Stimulated activated CD4-positive, alpha-beta T cell treated with anti-CD3 and anti-CD28 coated beads, Interleukin-12 subunit alpha, Interleukin-12 subunit beta, amount 100 ng/mL, for 4 hours (primary cell): Measurements from ENCODE around the gene STAM2.
A peak's percentile ranks its signal among the peaks of the same experiment; 100 is the strongest.
"Not testable (repeated sequence)": the region's sequence is repeated elsewhere in the genome, so short reads cannot be mapped to it uniquely, and the experiment has no call there.

Experiments
- DNase-seq: peaks from one replicate; pipeline ENCODE4 v3.0.0-alpha.2; 2020

Gene STAM2

DNA sequence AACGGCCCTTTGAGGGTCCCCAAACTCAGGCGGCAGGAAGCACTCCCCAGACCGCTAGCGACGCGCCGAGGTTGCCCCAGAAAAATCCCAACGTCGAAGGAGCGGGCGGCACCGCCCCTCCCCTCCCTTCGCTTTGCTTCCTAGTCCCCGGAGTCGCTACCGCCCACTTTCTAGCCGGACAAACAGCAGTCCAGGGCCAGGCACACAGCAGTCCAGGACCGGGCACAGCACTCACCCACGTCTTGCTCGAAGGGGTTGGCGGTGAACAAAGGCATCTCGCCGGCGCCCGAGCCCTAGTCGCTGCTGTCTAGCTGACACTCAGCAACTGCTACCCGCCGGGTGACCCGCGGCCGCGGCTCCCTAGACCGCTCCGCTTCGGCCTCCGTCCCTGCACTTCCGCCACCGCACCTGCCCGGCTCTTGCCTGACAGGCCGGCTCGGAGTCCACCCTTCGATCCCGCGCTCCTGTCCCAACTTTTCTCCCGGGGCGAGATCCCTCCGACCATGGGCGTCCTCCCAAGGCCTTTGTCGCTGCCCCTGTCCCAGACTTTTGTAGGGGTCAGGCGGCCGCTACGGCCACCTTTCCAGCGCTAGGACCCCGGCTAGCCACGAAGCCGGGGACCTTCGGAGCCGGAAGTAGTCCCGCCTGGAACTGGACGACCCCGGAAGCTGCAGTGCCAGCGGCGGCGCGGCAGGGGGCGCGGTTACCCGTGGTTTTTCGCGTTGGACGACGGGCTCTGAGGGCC lies at the start of gene STAM2:
TSS of gene STAM2 (minus strand) at position 396 of the 745 bp plus-strand sequence. CDS start at position 275, 121 bp downstream.
- DNase-seq, result peak; percentile 93

DNA sequence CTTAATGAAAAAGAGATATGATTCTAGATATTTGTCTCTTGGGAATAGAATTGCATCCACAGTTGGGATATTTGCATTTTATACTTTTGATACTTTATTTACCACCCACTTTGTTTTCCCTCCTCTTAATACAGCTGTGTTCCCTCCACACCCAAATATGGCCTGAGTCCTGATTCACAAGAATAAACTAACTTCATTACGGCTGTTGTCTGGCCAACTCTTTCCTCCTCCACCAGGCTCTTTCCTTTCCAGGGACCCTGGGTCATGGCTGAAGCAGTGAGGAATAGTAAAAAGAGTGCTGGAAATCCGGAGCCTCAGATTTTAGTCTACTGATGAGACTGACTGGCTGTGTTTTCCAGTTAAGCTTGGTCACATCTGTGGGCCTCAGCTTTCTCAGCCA lies 48.4 kb upstream of the STAM2 start:
- DNase-seq, result no peak

DNA sequence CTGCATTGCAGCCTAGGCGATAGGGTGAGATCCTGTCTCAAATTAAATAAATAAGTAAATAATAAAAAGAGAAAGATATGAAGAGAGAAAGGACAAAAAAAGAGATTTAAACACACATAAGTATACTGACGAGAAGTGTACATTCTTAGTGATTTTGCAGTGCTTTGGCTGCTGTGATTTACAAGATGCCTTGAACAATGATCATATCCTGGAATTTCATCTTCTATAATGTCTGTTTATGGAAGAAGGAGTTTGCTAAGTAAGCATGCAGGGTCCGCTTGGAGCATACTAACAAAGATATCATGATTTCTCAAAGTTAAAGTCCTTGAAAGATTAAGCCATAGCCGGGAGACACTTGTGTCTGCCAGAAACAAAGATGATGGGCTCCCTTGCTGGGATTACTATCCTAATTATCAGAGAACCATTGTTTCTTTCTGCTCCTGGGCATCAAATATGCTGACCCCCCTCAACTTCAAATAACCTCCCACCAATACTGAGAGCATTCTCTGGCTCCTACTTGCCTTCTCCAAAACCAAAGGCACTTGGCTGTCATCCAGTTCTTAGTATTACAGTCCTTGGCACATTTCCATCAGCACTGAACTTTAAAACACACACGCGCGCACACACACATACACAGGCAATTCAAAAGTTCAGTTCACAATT lies 47.5 kb upstream of the STAM2 start:
- no peak for DNase-seq

DNA sequence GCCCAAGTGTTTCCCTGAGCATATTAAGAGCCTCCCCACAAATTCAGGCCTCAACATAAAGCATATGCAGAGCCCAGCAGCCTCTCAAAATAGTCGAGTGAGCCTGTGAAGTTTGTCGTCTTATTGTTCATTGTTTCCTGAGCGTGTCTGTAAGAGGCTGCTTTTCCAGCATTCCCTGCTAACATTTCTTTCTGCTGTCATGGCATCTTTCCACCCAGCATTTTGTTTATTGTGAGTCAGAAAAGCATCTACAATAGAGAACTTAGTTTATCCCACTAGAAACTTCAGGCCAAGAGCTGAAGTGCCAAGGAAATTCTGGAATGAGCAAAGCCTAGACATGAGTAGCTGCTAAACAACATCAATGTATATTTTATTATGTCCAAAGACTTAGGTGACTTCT lies 46.3 kb upstream of the STAM2 start:
- DNase-seq, result no peak

DNA sequence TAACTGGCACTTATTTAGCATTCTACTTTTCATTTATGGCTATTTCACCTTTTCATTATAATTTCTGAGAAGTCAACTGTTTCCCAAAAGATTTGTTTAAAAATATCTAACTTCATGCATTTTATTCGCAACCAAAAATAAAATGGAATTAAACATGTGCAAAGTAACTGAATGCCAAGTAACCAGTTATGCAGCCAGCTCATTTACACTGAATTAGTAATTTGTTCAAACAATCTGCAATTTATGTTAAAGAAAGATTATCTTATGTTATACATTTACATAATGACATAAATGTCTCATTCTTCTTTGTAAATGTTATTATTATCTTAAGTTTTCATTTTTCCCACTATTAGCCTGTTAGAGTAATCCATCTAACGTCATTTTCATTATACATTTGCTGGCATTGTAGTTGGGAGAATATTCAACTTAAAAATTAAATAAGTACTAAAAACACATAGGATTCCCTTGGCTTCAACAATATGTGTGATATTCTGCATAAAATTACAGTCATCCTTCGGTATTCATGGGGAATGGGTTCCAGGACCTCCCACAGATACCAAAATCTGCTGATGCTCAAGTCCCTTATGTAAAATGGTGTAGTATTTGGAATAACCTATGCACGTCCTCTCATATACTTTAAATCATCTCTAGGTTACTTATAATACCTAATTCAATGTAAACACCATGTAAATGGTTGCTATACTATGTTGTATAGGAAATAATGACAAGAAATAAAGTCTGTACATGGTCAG lies 43.7 kb upstream of the STAM2 start:
- DNase-seq, result no peak

DNA sequence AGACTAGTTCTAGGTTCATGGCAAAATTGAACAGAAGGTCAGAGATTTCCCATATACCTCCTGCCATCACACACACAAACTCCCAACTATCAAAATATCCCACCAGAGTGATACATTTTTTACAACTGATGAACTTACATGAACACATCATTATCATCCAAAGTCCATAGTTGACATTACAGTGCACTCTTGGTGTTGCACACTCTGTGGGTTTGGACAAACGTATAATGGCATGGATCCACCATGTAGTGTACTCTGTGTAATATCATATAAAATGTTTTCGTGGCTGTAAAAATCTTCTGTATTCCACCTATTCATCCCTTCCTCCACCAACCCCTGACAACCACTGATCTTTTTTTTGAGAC lies 25.9 kb upstream of the STAM2 start:
- no peak for DNase-seq

DNA sequence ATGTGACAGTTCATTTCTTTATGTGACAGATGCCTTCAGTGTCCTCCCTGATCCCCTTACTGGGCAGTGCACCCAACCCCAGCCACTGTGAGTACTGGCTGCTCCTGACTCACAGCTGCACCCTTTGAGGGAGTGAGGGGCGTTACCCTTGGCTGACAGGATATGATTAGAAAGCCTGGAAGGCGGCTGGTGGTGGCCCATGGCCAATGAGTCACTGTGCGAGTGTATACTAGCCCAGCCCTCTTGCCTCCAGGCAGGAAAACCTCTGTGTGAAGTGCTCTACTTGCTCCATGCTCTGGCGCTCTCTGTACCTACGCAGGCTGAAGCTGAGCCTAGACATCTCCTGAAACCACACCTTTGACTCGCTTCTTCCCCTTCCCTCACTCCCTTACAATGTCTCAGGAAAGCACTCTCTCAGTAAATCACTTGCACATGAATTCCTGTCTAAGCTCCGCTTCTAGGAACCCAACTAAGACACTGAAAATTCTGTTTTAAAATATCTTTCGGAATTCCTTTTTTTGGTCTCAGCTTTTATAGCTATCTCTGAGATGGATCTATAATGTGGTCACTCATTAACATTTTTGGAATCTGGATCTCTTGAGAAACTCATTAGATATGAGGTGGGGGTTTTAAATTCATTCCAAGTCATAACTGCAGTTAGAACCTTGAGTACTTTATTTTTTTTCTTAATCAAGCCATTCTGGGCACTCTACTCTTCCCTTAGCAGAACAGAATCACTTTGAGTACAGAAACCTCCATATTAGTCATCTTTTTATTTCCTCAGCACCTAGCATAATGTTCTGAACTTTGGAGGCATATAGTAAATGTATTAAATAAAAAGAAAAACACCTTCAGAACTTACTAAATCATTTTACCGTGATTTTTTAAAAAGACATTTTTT lies 25.3 kb upstream of the STAM2 start:
- no peak for DNase-seq

DNA sequence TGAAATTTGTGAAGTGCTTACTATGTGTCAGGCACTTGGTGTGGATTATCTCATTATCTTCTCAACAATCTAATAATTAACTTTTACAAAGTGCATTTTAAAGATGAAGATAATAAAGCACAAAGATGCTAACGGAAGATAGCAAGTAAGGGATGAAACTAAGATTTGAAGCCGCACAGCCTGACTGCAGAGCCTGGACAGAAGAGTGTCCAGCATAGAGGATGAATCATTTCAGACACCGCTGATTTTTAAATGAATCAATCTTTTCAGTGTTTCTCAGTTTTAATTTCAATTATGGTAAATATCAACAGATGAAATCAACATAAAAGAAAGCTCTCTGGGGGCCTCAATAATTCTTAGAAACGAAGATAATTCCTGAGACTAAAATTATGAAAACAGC lies 24.5 kb upstream of the STAM2 start:
- DNase-seq, result no peak

DNA sequence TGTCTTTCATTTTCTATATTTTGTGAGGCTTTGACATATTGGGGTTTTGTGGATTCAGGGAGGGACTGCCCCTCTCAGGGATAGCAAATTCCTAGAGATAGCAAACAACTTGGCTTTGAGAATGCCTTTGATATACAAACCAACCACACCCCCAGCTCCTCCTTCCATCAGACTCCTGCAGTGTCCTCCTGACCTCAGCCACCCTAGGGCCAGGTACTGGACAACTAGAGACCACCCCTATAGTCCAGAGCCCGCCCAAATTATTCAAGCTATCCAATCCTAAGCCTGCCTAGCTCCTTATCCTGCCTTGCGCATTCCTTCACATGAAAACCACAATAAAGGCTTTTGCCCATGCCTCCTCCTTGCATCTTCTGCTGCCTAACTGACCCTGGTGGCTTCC lies 22.9 kb upstream of the STAM2 start:
- DNase-seq, result no peak

DNA sequence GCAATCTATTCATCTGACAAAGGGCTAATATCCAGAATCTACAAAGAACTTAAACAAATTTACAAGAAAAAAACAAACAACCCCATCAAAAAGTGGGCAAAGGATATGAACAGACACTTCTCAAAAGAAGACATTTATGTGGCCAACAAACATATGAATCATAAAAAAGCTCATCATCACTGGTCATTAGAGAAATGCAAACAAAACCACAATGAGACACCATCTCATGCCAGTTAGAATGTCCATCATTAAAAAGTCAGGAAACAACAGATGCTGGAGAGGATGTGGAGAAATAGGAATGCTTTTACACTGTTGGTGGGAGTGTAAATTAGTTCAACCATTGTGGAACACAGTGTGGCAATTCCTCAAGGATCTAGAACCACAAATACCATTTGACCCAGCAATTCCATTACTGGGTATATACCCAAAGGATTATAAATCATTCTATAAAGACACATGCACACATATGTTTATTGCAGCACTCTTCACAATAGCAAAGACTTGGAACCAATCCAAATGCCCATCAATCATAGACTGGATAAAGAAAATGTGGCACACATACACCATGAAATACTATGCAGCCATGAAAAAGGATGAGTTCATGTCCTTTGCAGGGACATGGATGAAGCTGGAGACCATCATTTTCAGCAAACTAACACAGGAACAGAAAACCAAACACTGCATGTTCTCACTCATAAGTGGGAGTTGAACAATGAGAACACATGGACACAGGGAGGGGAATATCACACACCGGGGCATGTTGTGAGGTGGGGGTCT lies 22.1 kb upstream of the STAM2 start:
- not testable (repeated sequence) for DNase-seq

DNA sequence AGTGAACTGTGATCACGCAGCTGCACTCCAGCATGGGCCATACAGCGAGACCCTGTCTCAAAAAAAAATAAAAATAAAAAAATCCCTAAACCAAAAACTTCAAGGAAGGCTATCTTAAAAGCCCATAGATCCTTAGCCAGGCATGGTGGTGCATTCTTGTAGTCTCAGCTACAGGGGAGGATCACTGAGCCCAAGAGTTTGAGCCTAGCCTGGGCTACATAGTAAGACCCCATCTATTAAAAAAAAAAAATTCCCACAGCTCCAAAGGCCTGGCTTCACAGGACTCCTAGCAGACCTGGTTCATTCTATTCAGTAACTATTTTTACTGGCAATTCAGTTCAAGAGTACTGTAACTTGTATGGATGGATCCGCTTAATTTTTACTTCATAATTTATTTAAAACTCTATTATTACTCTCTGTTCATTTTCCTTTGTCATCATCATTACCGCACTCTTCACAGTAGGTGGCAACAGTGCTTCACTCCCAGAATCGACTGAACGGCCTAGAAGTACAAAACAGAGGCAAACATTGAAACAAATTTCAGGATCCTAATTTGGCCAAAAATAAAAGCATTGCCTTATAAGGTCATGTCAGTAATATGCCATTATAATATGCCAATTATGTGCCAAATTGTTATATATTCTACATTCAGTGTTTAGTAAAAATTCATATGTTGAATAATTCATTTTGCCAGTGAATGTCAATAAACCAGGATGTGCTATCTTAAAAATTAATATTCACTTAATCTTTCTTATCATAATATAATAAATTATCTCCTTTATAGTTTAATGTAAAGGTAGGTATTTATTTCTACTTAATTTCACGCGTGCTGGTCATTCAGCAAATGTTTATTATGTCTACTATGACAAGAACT lies 14.3 kb upstream of the STAM2 start:
- no peak for DNase-seq

DNA sequence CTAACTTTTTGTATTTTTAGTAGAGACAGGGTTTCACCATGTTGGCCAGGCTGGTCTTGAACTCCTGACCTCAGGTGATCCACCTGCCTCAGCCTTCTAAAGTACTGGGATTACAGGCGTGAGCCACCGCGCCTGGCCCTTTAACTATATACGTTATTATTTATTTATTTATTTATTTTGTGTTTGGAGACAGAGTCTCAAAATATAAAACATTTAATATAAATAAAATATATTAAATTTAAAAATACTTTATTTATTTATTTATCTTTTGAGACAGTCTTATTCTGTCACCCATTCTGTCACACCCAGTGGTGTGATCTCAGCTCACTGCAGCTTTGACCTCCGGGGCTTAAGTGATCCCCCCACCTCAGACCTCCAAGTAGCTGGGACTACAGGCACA lies 11.2 kb upstream of the STAM2 start:
- not testable (repeated sequence) for DNase-seq

DNA sequence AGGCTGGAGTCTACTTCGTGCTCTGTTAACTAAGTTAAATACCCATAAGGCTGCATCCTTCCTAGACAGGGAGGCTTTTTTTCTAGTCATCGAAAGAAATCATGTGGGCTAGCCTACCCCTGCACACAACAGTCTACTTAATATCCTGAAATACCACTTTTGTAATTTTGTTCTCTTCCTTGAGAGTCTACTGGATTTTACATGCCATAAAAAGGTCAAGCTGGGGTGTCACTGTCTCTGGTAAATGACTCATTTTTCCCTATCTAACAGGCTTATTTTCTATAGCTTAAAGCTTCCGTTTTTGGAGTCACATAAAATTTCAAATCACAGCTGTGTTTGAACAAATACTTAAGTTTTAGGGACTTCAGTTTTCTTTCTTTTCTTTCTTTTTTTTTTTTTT lies 10.7 kb upstream of the STAM2 start:
- no peak for DNase-seq

DNA sequence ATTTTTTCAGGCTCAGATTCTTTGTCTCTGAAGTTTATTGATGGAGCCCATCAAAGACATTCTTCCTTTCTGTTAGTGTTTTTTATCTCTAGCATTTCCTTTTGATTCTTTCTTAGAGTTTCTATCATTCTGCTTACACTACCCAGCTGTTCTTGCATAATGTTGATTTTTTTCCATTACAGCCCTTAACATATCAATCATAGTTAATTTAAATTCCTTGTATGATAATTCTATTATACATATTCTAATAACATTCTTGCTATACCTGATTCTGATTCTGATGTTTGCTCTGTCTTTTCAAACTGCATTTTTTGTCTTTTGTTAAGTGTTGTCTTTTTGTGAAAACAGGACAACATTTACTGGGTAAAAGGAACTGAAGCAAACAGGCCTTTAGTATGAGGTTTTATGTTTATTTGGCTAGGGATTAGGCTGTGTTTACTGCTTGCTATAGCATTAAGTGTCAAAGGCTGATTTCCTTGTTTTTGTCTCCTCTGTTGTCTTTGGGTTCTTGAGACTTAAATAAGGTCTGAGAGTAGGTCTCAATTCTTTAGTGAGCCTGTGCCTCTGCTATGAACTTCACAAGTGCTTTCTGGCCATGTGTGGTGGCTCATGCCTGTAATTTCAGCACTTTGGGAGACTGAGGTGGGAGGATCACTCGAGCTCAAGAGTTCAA lies 8.0 kb upstream of the STAM2 start:
- DNase-seq, result no peak

DNA sequence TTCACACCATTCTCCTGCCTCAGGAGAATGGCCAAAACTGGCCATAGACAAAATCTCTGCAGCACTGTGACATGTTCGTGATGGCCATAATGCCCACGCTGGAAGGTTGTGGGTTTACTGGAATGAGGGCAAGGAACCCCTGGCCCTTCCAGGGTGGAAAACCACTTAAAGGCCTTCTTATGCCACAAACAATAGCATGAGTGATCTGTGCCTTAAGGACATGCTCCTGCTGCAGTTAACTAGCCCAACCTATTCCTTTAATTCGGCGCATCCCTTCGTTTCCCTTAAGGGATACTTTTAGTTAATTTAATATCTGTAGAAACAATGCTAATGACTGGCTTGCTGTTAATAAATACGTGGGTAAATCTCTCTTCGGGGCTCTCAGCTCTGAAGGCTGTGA lies 2.1 kb upstream of the STAM2 start:
- DNase-seq, result not testable (repeated sequence)

DNA sequence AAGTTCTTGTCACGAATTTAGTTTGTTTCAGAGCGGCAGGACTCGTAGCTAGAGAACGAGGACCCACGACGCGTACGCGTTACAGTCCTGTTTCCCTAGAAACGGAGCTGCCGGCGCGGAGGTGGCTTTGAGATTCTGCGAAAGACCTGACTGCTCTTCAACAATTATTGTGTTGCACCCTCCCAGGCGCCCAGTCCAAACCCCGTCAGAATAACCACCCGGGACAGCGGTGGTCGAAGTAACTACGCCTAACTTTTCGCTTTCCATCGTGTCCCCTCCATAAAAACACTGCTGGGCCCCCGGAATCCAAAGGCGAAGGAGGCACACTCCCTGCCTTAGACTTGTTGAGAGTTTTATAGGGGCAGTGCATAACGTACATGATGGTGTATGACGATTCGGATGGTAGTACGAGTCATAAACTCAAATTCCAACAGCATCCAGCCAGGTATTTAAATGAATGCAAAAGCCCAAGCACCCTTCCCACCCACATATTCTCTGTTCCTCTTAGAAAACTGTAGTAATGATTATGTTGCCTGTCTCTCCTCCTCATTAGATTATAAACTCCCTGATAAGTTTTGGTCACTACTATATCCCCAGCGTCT lies 651 bp upstream of the STAM2 start:
- no peak for DNase-seq

DNA sequence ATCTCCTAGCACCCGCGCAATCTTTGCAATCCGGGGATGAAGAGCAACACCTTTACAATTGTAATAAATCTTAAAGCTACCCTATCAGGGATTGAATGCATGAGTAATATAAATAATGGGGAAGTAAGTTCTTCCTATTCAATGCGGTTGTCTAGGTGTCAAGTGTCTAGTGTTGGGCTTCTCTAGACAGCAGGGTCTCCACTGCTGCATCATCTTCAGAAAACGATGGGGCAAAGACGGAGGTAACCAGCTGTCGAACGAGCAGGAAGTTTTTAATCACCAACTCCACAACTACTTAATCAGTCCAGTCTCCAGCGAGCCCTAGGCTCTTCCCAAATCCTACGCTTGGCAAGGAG lies 573 bp downstream of the STAM2 start:
- DNase-seq, result no peak

DNA sequence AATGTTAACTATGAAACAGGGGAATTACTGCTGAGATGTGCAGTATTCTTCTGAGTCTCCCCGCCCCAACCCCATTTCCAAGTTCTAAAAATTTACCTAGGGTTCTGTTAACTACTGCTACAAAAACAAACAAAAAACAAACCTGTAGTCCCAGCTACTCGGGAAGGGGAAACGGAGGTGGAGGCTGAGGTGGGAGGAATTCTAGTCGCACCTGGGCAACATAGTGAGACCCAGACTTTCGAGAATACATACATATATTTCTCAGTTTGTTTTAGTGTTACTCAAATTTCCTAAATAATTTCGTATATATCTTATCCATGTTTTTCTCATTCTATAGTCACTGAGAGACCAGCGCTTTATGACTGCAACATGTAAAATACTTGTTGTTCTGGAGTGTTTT lies 989 bp downstream of the STAM2 start:
- DNase-seq, result no peak

DNA sequence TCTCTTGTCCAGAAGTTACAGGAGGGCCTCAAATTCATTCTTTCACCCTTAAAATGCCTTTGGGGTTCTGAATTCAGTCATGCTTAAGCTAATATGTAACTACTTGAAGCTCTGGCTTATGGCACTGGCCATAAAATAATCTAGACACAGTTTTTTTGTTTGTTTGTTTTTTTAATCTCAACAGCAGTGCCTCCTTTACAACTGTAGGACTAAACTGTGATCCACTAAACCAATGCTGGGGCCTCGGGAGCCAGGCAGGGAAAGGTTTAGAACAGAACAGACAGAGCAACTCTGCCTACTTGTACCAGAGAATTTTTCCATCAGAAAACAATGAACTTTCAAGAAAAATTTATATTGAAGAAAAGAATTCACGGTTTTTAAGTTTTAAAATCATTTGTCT lies 1.7 kb downstream of the STAM2 start:
- no peak for DNase-seq

DNA sequence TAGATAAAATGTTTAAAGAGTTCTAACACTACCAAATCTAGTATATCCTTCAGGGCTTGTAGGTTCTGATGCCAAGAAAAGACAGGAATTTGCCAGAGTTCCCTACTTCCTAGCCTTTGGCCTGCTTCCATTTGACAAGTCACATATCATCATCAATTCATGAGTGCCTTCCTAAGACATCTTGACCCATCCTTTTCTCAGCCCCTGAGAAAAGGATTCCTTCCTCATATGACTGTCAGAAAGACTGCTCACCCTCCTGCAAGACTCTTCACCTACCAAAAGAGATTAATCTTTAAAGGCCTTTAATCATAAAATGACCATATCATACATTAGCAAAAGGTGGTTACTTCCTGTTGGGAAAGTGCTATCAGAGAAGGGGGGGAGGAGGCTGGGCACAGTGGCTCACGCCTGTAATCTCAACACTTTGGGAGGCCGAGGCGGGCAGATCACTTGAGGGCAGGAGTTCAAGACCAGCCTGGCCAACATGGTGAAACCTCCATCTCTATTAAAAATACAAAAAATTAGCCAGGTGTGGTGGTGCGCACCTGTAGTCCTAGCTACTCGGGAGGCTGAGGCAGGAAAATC lies 3.3 kb downstream of the STAM2 start:
- not testable (repeated sequence) for DNase-seq
